Naive B cell (primary cell): ENCODE results near the gene DYRK3. TPM values are rescaled to one million over a fixed set of nuclear protein-coding genes. Genes with fewer than 3 reads are reported as not detected.

ENCODE experiments used
- ATAC-seq, 2 donors: fragments of 150-1000 bp; cut with Tn5 transposase; 2 replicates each; pipeline ENCODE4 v1.10.0; 2021; ENCODE audit warnings: low read depth in 2 of 2, mild to moderate bottlenecking in 2 of 2, moderate library complexity in 2 of 2
- DNase-seq: peaks from one replicate; pipeline ENCODE4 v3.0.0; 2022
- H3K27ac Mint-ChIP-seq, 6 donors: one replicate each; pipeline ENCODE4 v1.8.0; 2020 to 2022; ENCODE audit warnings: mild to moderate bottlenecking in 6 of 6, mixed read lengths in 6 of 6, moderate library complexity in 5 of 6, inconsistent platforms in 2 of 6
- H3K27me3 Mint-ChIP-seq, 3 donors: one replicate each; pipeline ENCODE4 v1.8.0; 2021 to 2022; ENCODE audit warnings: mixed read lengths in 3 of 3, mild to moderate bottlenecking in 1 of 3
- H3K36me3 Mint-ChIP-seq, 2 donors: one replicate each; pipeline ENCODE4 v1.8.0; 2020 to 2022; ENCODE audit warnings: mixed read lengths in 2 of 2, inconsistent platforms in 1 of 2, mild to moderate bottlenecking in 1 of 2
- H3K4me1 Mint-ChIP-seq, 3 donors: one replicate each; pipeline ENCODE4 v1.8.0; 2020 to 2022; ENCODE audit warnings: mixed read lengths in 3 of 3, inconsistent platforms in 1 of 3, mild to moderate bottlenecking in 1 of 3, moderate library complexity in 1 of 3
- H3K4me3 Mint-ChIP-seq, 8 donors: one replicate each; pipeline ENCODE4 v1.8.0; 2020 to 2022; ENCODE audit warnings: mild to moderate bottlenecking in 8 of 8, mixed read lengths in 8 of 8, moderate library complexity in 8 of 8, inconsistent platforms in 2 of 8
- H3K9me3 Mint-ChIP-seq, 7 donors: one replicate each; pipeline ENCODE4 v1.8.0; 2020 to 2022; ENCODE audit warnings: mixed read lengths in 7 of 7, mild to moderate bottlenecking in 5 of 7, inconsistent platforms in 2 of 7, moderate library complexity in 1 of 7
- polyA plus RNA-seq, 6 donors: library from polyadenylated mRNA; unstranded; fragments of 300-500 nt; fragmentation: Illumina TruSeq; gene quantifications; one replicate each; pipeline ENCODE4 v1.2.3, GENCODE V29; 2021; ENCODE audit warnings: low read depth in 6 of 6

Gene DYRK3
- polyA plus RNA-seq, 6 donors from 2014 or later = not detected

DNA sequence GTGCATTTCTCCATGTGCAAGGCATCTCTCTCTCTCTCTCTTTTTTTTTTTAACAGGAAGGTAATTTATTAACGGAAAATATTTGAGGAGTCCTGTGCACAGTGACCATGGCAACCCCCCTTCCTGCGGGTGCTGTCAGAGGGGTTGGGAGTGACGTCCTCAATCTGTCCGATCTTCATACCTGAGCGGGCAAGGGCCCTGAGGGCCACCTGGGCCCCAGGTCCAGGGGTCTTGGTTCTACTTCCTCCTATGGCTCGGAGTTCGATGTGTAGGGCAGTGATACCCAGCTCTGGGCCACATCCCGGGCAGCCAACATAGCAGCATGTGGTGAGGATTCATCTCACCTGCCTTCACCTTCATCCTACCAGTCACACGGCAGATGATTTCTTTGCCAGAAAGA is 60.4 kb downstream of the DYRK3 start:
- Mint-ChIP-seq H3K27me3 (no peaks in the 10 kb centered on the region), H3K36me3 (peaks cover 16 to 21% of the 10 kb centered on the region in 2 donors), H3K4me1 (peaks cover 71 to 95% (median 95%) of the 10 kb centered on the region in 3 donors), H3K9me3 (no peaks in the 10 kb centered on the region), H3K27ac (peak overlapping the region in 3 of 6 donors; percentile 17 to 51 (median 49)), H3K4me3 (no peak overlapping the region)
- DNase-seq (no peak), ATAC-seq (no peak)

DNA sequence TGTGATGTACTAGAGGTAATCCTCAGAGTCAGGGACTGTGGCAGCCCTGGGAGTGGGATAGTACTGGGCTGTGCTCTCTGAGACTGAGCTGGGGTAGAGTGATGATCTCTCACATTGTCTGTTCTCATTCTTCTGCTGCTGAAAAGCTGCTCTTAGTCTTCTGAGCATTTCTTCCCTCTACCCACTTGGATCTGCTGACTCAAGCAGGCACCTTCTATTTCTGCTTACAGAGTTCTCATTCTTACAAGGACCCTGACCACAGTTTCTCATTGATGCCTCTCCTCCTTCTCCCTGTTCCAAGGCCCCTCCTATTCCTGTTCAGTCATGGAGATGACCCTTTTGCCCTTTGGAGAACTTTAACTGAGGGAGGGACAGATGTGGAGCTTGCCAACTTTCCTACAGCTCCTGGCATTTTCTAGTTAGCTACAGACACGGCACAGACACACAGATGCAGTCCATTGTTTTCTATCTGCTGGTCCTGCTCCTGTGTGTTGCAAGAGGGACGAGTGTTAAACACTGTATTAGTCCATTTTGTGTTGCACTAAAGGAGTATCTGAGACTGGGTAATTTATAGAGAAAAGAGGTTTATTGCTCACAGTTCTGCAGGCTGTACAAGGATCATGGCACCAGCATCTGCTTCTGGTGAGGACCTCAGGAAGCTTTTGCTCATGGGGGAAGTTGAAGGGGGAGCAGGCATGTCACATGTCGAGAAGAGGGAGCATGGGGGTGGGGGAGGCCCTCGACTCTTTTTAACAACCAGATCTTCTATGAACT is 61.7 kb downstream of the DYRK3 start:
- peaks cover 69 to 91% (median 90%) of the 10 kb centered on the region in 3 donors for H3K4me1 Mint-ChIP-seq
- H3K27ac Mint-ChIP-seq = peak overlapping the region in 3 of 6 donors; percentile 61 to 66 (median 63)
- no peaks in the 10 kb centered on the region for H3K27me3 Mint-ChIP-seq
- DNase-seq = no peak
- no peaks in the 10 kb centered on the region for H3K9me3 Mint-ChIP-seq
- no peak for ATAC-seq
- H3K36me3 Mint-ChIP-seq = peaks cover 16 to 21% of the 10 kb centered on the region in 2 donors
- H3K4me3 Mint-ChIP-seq = no peak overlapping the region

DNA sequence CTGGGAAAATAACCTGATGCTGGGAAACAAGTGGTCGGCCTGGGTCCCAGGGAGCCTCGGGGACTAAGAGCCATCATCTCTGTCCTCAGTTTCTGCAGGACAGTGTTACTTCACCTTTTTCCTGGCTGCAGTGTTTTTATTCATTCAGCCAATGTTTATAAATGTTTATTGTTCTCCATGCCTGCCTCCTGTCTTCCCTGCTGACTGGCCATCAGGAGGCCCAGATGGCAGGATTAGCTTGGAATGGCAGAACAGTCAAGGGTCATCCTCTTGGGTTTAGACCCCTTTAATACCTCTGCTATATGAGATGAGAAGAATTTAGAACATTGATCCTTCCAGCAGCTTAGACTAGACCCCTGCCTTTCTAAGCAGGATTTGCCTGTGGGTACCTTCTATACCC is 62.7 kb downstream of the DYRK3 start:
- no peak overlapping the region for H3K4me3 Mint-ChIP-seq
- H3K27me3 Mint-ChIP-seq = no peaks in the 10 kb centered on the region
- H3K36me3 Mint-ChIP-seq = peaks cover 16 to 21% of the 10 kb centered on the region in 2 donors
- no peaks in the 10 kb centered on the region for H3K9me3 Mint-ChIP-seq
- ATAC-seq = no peak
- no peak for DNase-seq
- peaks cover 68 to 91% (median 90%) of the 10 kb centered on the region in 3 donors for H3K4me1 Mint-ChIP-seq
- no peak overlapping the region for H3K27ac Mint-ChIP-seq

Other genes with a start within 250 kb of the DYRK3 start
- 10 to 100 TPM in 5 of 6 donors, 1 to 10 TPM in 1; 10.0 to 32.6 (median 14.2) TPM for gene IKBKE, start 165.1 kb upstream of the DYRK3 start, polyA plus RNA-seq
- 100 to 1,000 TPM; 116 to 166 (median 146) TPM for gene RASSF5, start 128.0 kb upstream of the DYRK3 start, polyA plus RNA-seq
- gene EIF2D, start 23.1 kb upstream of the DYRK3 start, polyA plus RNA-seq = 10 to 100 TPM; 25.2 to 46.2 (median 31.8) TPM
- gene MAPKAPK2, start 49.4 kb downstream of the DYRK3 start, polyA plus RNA-seq = 1 to 10 TPM; 1.7 to 3.6 (median 2.8) TPM
- gene IL19, start 135.2 kb downstream of the DYRK3 start, polyA plus RNA-seq = not detected
- gene IL10, start 137.0 kb downstream of the DYRK3 start, polyA plus RNA-seq = under 1 TPM in 2 of 6 donors, not detected in 4; 0.17 to 0.31 TPM
- not detected for gene IL20, start 230.1 kb downstream of the DYRK3 start, polyA plus RNA-seq